ENCODE measurements around the gene ZNF716. TPM values are rescaled to one million over a fixed set of nuclear protein-coding genes. Genes with fewer than 3 reads are reported as not detected.

ZNF716 gene
- total RNA-seq, 2 experiments from 2014 or later, result not detected

- CTCF ChIA-PET, result no interaction called here
- no peak overlapping the region for H3K27ac ChIP-seq (ENCODE audit: low read depth in 1 of 2, low read length in 2 of 2)
- TF ChIP-seq CTCF (IDR thresholded peaks at IDR 0.05), result no peak
- H3K36me3 Mint-ChIP-seq (ENCODE audit: low read depth), result no peaks in the 10 kb centered on the region
- no peaks in the 10 kb centered on the region for H3K4me1 ChIP-seq (ENCODE audit: insufficient read depth, low read length)
- H3K36me3 ChIP-seq (ENCODE audit: insufficient read depth, low read length), result no peaks in the 10 kb centered on the region
- no peaks in the 10 kb centered on the region for H3K27me3 ChIP-seq (ENCODE audit: control insufficient read depth in 1 of 2, insufficient read depth in 2 of 2, low read length in 2 of 2)
- ATAC-seq (ENCODE audit: poor library complexity), result no peak
- no peak for DNase-seq
- POLR2A ChIA-PET, result no interaction called here
- no peaks in the 10 kb centered on the region for H3K27me3 Mint-ChIP-seq
- H3K4me1 Mint-ChIP-seq (ENCODE audit: low read depth), result no peaks in the 10 kb centered on the region
- peaks cover 0 to 58% of the 10 kb centered on the region in 2 experiments for H3K9me3 ChIP-seq (ENCODE audit: control insufficient read depth in 1 of 2, insufficient read depth in 1 of 2, low read length in 2 of 2)
- intact Hi-C loops (cut with DNase I, micrococcal nuclease), result no loop called here
- H3K4me3 Mint-ChIP-seq, result no peak overlapping the region
- H3K4me3 ChIP-seq (ENCODE audit: low read length), result no peak overlapping the region
- peaks cover 6% of the 10 kb centered on the region for H3K9me3 Mint-ChIP-seq
- H3K27ac Mint-ChIP-seq, result no peak overlapping the region
Measured at GRCh38 chr7:57417736-57418135, 32.2 kb upstream of the ZNF716 start.

DNA sequence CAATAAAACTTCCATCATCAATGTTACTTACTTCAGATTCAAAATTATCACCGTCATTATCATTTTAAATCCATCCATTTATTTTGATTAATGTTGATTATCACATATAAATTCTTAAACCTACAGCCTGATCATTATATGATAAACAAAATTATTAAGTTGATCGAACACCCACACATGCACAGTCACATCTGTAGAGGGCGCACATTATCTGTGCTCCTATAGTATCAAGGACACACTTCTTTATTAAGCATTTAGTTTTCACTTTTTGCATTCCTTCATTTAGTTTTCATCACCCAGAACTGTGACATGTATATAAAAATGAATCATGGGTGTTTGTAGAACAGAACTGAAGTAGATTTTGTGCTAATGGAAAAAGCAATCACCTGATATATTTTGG is 26.2 kb upstream of the ZNF716 start:
- DNase-seq, result no peak
- Mint-ChIP-seq H3K27me3 (no peaks in the 10 kb centered on the region), H3K36me3 (ENCODE audit: low read depth) (no peaks in the 10 kb centered on the region), H3K9me3 (peaks cover 13% of the 10 kb centered on the region), H3K4me3 (no peak overlapping the region), H3K4me1 (ENCODE audit: low read depth) (no peaks in the 10 kb centered on the region), H3K27ac (no peak overlapping the region)
- no peaks in the 10 kb centered on the region for H3K27me3 ChIP-seq (ENCODE audit: control insufficient read depth in 1 of 2, insufficient read depth in 2 of 2, low read length in 2 of 2)
- POLR2A ChIA-PET, result no interaction called here
- CTCF ChIA-PET, result no interaction called here
- no peak overlapping the region for H3K27ac ChIP-seq (ENCODE audit: low read depth in 1 of 2, low read length in 2 of 2)
- intact Hi-C loops (cut with DNase I, micrococcal nuclease), result no loop called here
- no peak for ATAC-seq (ENCODE audit: poor library complexity)
- TF ChIP-seq CTCF (IDR thresholded peaks at IDR 0.05), result no peak
- H3K4me1 ChIP-seq (ENCODE audit: insufficient read depth, low read length), result no peaks in the 10 kb centered on the region
- H3K36me3 ChIP-seq (ENCODE audit: insufficient read depth, low read length), result no peaks in the 10 kb centered on the region
- no peak overlapping the region for H3K4me3 ChIP-seq (ENCODE audit: low read length)
- H3K9me3 ChIP-seq (ENCODE audit: control insufficient read depth in 1 of 2, insufficient read depth in 1 of 2, low read length in 2 of 2), result peaks cover 0 to 40% of the 10 kb centered on the region in 2 experiments

GRCh38 chr7:57424515-57425238 is 25.3 kb upstream of the ZNF716 start:
- Histone ChIP-seq H3K4me1 (ENCODE audit: insufficient read depth, low read length) (no peaks in the 10 kb centered on the region), H3K36me3 (ENCODE audit: insufficient read depth, low read length) (no peaks in the 10 kb centered on the region), H3K9me3 (ENCODE audit: control insufficient read depth in 1 of 2, insufficient read depth in 1 of 2, low read length in 2 of 2) (peaks cover 0 to 40% of the 10 kb centered on the region in 2 experiments), H3K4me3 (ENCODE audit: low read length) (no peak overlapping the region), H3K27ac (ENCODE audit: low read depth in 1 of 2, low read length in 2 of 2) (no peak overlapping the region), H3K27me3 (ENCODE audit: control insufficient read depth in 1 of 2, insufficient read depth in 2 of 2, low read length in 2 of 2) (no peaks in the 10 kb centered on the region)
- ChIA-PET CTCF (no interaction called here), POLR2A (no interaction called here)
- Mint-ChIP-seq H3K4me1 (ENCODE audit: low read depth) (no peaks in the 10 kb centered on the region), H3K4me3 (no peak overlapping the region), H3K27ac (no peak overlapping the region), H3K36me3 (ENCODE audit: low read depth) (no peaks in the 10 kb centered on the region), H3K27me3 (no peaks in the 10 kb centered on the region), H3K9me3 (peaks cover 16% of the 10 kb centered on the region)
- no peak for TF ChIP-seq CTCF (IDR thresholded peaks at IDR 0.05)
- no peak for ATAC-seq (ENCODE audit: poor library complexity)
- no peak for DNase-seq
- intact Hi-C loops (cut with DNase I, micrococcal nuclease), result no loop called here
